HG03575 (cell line): ENCODE results near the gene SRRM4.

Experiments
- ATAC-seq: cut with Tn5 transposase; IDR thresholded peaks from one replicate; pipeline ENCODE4 v1.9.1; 2021; ENCODE audit not compliant: unreplicated experiment, insufficient number of reproducible peaks, low FRiP score; ENCODE audit errors: extremely low read depth

SRRM4 gene

GRCh38 chr12:119147847-119148448 lies 166.6 kb downstream of the SRRM4 start:
- no peak for ATAC-seq

DNA sequence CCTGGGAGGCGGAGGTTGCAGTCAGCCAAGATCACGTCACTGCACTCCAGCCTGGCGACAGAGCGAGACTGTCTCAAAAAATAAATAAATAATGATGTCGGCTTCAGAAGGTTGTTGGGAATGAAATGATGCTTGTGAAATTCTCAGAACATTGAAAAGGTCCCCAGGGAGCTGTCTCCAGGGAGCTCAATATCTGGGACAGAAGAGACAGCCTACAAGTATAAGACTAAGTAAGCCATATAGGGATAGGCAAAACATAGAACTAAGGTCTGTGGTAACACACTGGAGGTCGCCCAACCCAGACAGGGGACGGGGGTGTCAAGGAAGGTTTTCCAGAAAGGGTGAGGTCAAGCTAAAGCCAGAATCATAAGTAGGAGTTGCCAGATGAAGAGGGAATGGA lies 167.9 kb downstream of the SRRM4 start:
- ATAC-seq, result no peak

DNA sequence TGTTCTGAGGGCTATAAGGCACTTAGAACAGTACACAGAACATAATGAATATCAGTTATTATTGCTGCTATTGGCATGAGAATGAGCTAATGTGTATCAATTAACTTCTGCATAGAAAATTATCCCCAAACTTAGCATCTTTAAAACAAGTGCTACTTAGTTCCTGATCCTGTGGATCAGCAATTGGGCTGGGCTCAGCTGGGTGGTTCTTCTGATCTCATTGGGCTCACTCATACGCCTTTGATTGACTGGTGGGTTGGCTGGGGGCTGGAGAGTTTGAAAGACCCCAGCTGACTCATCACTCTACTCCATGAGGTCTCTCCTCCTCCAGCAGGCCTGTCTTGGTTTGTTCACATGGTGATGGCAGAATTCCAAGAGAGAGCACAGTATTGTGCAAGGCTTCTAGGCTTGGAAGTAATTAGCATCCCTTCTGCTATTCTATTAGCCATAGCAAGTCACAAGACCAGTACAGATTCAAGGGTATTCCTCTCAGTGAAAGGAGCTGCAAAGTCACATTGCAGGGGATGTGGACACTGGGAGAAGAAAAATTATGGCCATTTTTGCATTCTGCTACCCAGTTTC lies 170.2 kb downstream of the SRRM4 start:
- no peak for ATAC-seq

DNA sequence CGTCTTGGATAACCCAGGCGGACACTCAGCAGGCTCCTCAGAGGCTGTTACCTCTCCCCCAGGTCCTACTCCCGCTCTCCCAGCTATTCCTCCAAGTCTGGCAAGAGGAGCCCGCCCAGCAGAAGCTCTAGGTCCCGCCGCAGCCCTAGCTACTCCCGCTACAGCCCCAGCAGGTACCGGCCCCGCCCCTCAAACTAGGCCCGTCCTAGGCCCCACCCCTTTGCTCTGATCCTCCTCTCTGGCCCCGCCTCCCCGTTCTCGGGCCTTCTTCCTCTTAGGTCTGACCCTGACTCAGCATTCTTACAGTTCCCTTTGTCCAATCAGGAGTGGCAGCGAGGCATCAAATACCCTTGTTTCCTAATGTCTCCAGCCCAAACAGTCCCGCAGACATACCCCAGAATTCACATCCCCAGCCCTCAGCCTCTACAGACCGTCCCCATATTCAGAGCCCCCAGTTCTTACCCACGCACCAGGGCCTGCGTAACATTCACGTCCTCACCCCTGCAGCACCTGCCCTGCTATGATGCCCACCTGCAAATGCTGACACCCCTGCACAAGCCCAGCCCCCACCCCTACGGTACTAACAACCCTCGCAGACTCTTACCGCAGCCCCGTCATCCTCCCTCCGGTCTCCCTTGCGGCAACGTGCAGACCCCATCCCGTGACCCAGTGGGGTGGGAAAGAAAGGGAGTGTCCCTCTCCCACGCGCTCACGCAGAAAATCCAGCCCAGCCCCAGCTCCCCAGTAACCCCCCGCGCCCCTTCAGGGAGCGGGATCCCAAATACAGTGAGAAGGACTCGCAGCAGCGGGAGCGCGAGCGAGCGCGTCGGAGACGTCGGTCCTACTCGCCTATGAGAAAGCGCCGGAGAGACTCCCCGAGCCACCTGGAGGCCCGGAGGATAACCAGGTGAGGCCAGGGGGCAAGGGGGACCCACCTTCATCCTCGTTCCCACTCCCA lies 172.4 kb downstream of the SRRM4 start:
- ATAC-seq, result no peak

- ATAC-seq, result no peak
Observed at GRCh38 chr12:119154435-119154818, 173.1 kb downstream of the SRRM4 start.

DNA sequence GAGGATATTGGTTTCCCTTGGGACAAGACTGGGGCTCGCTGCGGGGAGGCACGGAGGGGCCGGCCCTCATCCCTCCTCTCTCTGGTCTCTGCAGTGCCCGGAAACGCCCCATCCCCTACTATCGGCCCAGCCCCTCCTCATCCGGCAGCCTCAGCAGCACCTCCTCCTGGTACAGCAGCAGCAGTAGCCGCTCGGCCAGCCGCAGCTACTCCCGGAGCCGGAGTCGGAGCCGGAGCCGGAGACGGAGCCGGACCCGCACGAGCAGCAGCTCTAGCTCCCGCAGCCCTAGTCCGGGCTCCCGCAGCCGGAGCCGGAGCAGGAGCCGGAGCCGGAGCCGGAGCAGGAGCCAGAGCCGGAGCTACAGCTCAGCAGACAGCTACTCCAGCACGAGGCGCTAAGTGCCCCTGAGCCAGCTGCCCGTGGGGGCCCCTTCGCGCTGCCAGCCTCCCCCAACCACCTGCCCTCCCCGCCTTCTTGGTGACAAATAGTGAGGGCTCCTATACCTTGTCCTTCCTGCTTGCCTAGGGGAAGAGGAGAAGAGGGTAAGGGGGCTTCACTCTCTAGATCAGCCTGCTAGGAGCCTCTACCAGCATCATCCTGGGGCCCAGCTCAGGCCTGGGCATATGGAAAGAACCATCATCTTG lies 175.2 kb downstream of the SRRM4 start:
- ATAC-seq, result no peak

GRCh38 chr12:119157528-119157927 lies 176.2 kb downstream of the SRRM4 start:
- no peak for ATAC-seq

DNA sequence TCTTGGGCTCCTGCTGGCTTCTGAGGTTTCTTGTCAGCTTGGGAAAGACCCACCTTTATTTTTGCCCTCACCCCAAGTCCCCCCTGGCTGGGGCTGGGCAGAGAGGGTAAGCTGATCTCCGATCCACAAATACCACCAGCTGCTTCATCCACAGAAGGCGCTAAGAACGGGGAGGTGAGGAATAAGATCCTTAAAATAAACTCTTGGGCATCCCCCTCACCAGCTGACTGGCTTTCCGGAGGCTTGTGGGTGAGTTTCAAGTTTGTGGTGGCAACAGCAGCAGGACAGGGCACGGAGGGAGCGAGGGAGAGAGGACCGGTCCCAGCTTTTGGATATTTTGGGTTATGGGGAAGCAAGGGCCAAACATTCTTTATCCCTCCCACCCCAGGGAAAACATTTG lies 176.6 kb downstream of the SRRM4 start:
- ATAC-seq, result no peak

DNA sequence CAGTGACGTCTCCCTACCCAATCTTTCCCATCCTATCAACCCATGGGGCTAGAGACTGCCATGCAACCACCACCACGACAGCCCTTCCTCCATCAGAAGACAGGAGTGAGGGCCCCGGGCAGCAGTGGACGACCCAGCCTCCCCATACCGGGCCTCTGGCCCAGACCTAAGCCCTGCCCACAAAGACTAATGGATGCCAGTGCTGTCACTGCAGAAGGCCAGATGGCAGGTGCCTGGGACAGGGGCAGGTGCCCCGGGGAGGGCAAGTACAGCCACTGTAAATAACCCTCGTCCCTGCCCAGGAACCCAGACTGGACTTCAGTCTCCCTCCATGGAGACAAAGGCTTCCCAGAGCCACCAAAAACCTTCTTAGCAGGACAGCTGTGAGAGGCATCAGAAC lies 177.1 kb downstream of the SRRM4 start:
- no peak for ATAC-seq

DNA sequence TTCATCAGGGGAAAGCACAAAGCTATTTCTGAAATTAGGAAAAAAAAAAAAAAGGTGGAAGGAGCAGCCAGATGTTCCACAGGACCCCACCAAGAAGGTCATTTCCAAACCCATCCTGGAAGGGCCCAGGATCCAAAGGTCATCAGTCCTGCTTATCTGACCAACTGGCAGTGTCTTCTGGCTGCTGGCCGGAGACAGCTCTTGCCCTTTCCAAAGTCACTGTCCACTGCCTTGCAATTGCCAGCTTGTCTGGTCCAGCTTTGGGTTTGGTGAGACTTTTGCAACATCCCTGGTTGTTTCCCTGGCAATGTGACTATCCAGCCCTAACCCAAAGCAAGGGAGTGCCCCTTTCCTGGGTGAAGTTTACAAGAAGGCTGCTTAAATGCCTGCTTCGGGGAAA lies 178.5 kb downstream of the SRRM4 start:
- ATAC-seq, result no peak

- no peak for ATAC-seq
Observed at GRCh38 chr12:119167902-119168301, 186.6 kb downstream of the SRRM4 start.

- no peak for ATAC-seq
Observed at GRCh38 chr12:119168721-119169120, 187.4 kb downstream of the SRRM4 start.

DNA sequence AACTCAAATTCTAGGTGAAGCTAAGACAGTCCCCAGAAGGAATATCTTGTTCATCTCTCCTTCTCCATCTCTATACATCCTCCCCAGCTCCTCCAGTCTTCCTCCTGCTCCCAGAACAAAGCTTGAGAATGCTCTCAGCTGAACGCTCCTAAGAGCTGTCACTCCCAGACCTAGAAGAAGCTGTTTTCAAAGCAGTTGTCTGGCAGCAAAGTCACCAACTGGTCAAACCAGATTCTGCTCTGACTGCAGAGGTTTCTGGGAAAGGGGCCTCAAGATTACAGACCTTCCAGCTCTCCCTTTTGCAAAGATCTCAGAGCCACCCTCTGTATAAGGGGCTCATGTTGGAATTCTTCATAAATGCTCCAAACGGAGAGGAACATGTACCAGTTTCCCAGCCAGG lies 187.8 kb downstream of the SRRM4 start:
- ATAC-seq, result no peak

DNA sequence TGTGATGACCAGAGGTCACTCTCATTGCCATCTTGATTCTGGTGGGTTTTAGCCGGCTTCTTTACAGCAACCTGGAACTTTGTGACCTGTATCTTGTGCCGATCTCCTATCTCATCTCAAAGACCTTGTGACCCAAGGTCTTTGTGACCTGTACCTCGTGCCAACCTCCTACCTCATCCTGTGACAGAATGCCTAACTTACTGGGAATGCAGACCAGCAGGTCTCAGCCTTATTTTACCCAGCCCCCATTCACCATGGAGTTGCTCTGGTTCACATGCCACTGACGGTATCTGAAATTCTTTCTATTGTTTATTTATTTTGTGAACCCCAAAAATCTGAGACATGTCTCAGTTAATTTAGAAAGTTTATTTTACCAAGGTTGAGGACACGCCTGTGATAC lies 189.9 kb downstream of the SRRM4 start:
- ATAC-seq, result no peak

GRCh38 chr12:119171691-119172425 lies 190.5 kb downstream of the SRRM4 start:
- ATAC-seq, result no peak

- no peak for ATAC-seq
Observed at GRCh38 chr12:119175081-119175480, 193.7 kb downstream of the SRRM4 start.

GRCh38 chr12:119176267-119177055 lies 195.1 kb downstream of the SRRM4 start:
- no peak for ATAC-seq

DNA sequence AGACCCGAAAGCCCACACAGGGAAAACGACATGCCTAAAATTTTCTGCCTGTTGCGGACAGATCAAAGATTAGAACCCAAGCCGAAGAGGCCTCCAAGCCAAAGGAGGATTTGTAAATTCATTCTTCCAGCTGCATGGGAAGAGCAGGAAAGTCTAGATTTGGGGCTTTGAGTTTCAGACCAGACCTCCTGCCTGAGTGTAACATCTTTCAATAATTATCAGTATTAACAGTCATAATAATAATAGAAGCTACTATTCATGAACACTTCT lies 195.7 kb downstream of the SRRM4 start:
- no peak for ATAC-seq
